Measurements from ENCODE around the gene ACE.

ACE gene

GRCh38 chr17:63514974-63515373 lies 38.1 kb downstream of the ACE start:
- no peak for DNase-seq

GRCh38 chr17:63515426-63515825 lies 38.6 kb downstream of the ACE start:
- DNase-seq: no peak

GRCh38 chr17:63516910-63517824 lies 40.3 kb downstream of the ACE start:
- no peak for DNase-seq

DNA sequence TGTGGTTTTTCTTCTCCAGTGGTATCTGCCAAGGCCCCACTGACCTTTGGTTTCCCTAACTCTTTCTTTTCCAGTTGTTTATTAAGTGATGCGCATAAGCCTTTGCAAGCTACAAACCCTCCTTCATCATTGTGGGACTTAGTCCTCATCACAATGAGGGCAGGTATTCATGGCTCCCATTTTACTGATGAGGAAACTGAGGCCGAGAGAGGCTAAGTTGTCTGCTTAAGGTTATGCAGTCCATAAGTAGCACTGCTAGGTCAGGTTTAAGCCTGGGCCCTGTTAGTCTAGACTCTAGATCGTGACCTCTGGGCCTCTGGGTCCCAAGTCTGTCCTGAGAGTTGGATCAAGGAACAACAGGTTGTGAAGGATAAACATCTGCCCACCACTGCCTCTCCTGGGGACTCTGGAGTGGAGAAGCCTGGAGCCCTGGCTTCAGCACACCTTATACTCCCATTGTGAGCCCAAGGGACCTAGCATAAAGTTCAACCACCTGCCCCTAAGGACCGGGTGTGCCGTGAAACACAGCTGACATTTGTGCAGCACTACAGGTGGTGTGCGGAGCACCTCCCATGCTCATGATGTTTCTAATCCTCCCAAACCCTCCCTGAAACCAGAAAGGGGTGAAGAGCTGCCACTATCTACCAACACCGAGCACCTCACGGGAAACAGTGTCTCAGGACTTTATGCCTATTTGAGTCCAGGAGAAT lies 41.1 kb downstream of the ACE start:
- DNase-seq: no peak

DNA sequence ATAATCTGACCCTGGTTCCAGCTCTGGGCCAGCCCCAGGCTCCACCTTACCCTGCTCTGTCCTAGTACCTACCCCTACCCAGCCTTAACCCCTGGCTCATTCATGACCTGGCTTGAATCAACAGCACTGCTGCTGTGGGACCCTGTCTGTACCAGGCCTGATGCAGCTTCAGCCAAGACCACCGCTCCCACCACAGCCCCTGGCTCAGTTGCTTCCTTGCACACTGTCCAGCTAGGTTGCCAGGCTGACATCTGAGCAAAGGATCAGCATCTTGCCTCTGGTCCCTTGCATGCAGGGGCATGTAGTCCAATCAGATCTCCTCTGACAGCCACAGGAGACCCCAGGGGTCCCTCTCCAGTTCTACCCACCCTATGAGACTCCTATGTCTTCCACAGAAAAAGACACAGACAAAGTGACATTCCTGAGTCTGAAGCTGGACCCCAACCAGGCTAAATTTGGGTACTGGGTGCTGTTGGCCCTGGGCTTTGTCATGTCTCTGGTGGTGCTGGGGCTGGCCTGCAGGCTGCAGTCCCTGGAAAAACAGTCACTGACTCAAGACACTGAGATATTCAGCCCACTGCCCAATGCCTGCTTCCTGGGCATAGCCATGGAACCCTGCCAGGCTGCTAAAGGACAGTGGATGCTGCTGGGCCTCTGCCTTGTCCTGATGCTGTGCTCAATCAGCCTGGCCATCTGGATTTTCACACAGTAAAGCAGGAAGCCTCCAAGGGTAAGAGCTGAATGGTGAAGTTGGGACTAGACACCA lies 42.4 kb downstream of the ACE start:
- no peak for DNase-seq

GRCh38 chr17:63519972-63520882 lies 43.4 kb downstream of the ACE start:
- DNase-seq: no peak

- DNase-seq: no peak
These were observed 46.5 kb downstream of the ACE start, which contains the start of gene KCNH6 for GRCh38 chr17:63523253-63523855. TSS of gene KCNH6 (plus strand) at chr17:63523358. CDS start at chr17:63523414, 56 bp downstream.

- no peak for DNase-seq
These were observed 47.2 kb downstream of the ACE start for GRCh38 chr17:63524051-63524450.

GRCh38 chr17:63525190-63525946 lies 48.5 kb downstream of the ACE start:
- no peak for DNase-seq

GRCh38 chr17:63526861-63527260 lies 50.0 kb downstream of the ACE start:
- DNase-seq: no peak

GRCh38 chr17:63528183-63528582 lies 51.3 kb downstream of the ACE start:
- DNase-seq: no peak

DNA sequence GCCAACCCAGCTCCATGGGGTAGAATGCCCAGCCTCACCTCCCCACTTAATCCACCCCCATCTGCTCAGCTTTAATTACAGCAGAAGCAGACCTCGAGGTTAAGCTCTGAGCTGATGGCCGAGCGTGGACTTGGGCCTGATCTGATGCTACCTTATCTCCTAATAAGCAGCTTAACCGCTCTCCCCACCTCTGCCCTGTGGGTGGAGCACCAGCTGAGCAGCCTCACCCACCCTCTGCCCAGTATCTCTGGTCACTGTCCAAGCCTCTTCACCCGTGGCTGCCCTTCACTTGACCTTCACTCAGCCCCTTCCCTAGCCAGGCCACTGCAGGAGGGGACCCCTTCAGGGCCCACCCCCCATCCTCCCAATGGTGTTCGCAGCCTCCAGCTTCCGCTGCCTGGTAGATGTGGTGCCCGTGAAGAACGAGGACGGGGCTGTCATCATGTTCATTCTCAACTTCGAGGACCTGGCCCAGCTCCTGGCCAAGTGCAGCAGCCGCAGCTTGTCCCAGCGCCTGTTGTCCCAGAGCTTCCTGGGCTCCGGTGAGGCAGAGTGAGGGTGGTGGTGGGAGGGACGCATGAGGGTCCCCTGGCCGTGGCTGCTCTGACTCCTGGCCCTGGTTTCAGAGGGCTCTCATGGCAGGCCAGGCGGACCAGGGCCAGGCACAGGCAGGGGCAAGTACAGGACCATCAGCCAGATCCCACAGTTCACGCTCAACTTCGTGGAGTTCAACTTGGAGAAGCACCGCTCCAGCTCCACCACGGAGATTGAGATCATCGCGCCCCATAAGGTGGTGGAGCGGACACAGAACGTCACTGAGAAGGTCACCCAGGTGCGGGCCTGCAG lies 53.1 kb downstream of the ACE start:
- DNase-seq: no peak

DNA sequence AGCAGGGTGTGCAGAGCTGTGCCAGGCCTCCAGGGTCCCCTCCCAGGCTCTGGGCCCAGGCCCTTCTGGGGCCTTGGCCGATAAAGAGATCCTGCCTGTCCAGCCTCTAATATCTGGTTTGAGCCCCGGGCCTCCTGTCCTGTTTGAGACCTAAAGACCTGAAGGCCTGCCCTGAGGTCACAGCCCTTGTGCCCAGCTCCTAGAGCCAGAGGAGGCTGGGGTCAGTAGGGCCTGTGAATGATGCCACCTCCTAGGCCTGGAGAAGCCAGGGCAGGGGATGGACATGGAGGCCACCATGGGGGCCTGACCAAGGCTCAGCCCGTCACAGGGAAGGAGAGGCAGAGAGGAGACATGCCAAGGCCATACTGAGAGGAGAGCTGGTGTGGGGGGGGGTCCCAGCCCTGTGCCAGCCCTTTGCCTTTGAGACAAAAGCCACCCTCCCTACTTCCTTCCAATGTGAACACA lies 53.7 kb downstream of the ACE start:
- no peak for DNase-seq

GRCh38 chr17:63531022-63531965 lies 54.4 kb downstream of the ACE start:
- DNase-seq: no peak

GRCh38 chr17:63533433-63534077 lies 56.7 kb downstream of the ACE start:
- no peak for DNase-seq

DNA sequence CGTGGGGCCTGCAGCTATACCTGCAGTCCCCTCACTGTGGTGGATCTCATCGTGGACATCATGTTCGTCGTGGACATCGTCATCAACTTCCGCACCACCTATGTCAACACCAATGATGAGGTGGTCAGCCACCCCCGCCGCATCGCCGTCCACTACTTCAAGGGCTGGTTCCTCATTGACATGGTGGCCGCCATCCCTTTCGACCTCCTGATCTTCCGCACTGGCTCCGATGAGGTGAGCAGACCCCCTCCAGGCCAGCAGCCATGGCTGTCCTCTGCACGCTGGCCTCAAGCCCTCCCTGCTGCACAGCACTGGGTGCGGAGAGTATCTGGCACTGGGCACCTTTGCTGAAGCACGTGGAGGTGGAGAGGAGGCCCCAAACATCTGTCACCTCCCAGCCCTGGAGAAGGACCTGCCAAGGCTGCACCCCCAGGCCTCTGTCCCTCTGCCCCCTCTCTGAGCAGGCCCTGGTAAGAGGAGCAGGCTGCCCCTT lies 57.3 kb downstream of the ACE start:
- no peak for DNase-seq

All from hypothalamus (tissue), 51 donors.